BJ (cell line): ENCODE measurements around the gene CCDC73. TPM values are rescaled to one million over a fixed set of nuclear protein-coding genes. Genes with fewer than 3 reads are reported as not detected.
"Not testable (repeated sequence)": the region's sequence is repeated elsewhere in the genome, so short reads cannot be mapped to it uniquely, and the experiment has no call there.

Source experiments
- CTCF ChIA-PET: fragments of 350-600 bp; formaldehyde crosslinking; extraction: SDS; loops from one replicate; lab custom pipeline; 2021; ENCODE audit warnings: antibody characterized with exemption, inconsistent platforms; lab: Yijun Ruan, JAX
- POLR2A ChIA-PET: fragments of 300-600 bp; sonication (Branson Sonifier 250); formaldehyde crosslinking; extraction: SDS; loops from one replicate; lab custom pipeline; 2021; ENCODE audit warnings: antibody characterized with exemption; lab: Charles Lee
- DNase-seq: peaks from one replicate; pipeline ENCODE4 v3.0.0-alpha.2; 2011; ENCODE audit warnings: low read depth
- H3K27me3 ChIP-seq: 2 replicates; pipeline ENCODE4 v1.6.0; 2011; ENCODE audit warnings: low read length; ENCODE audit not compliant: control insufficient read depth, insufficient read depth
- H3K36me3 ChIP-seq: 2 replicates; pipeline ENCODE4 v1.5.1; 2011; ENCODE audit warnings: low read length; ENCODE audit not compliant: control insufficient read depth, insufficient read depth
- H3K4me3 ChIP-seq: 2 replicates; pipeline ENCODE4 v1.5.1; 2011; ENCODE audit warnings: low read depth, mild to moderate bottlenecking, control low read depth, low read length
- CTCF ChIP-seq: IDR thresholded peaks from 2 replicates; pipeline ENCODE4 v1.5.1; 2011; ENCODE audit warnings: low read depth, mild to moderate bottlenecking, control low read depth, inconsistent platforms, low read length, moderate library complexity; ENCODE audit not compliant: insufficient read depth
- polyA plus RNA-seq: library from polyadenylated mRNA; depleted of rRNA; stranded (reverse); fragments of >200 nt; gene quantifications from 2 replicates; pipeline ENCODE4 v1.2.3, GENCODE V29; 2011

CCDC73 gene
- polyA plus RNA-seq, 1 experiment: not detected

- no peak for TF ChIP-seq CTCF
- 0 out of 2 replicates have a peak, but pooled peaks cover 2% of the 10 kb centered on the region for H3K36me3 ChIP-seq
- ChIA-PET POLR2A (no interaction called here), CTCF (no interaction called here)
- DNase-seq: no peak
- no peaks in the 10 kb centered on the region for H3K27me3 ChIP-seq
- no peak overlapping the region for H3K4me3 ChIP-seq
These were observed 188.2 kb downstream of the CCDC73 start for GRCh38 chr11:32606220-32606619.

- H3K4me3 ChIP-seq: no peak overlapping the region
- no peaks in the 10 kb centered on the region for H3K27me3 ChIP-seq
- TF ChIP-seq CTCF: no peak
- H3K36me3 ChIP-seq: peaks cover 2% of the 10 kb centered on the region; the same call in 1 of the 2 replicates
- ChIA-PET CTCF (no interaction called here), POLR2A (no interaction called here)
- no peak for DNase-seq
These were observed 191.6 kb downstream of the CCDC73 start for GRCh38 chr11:32602657-32603415.

DNA sequence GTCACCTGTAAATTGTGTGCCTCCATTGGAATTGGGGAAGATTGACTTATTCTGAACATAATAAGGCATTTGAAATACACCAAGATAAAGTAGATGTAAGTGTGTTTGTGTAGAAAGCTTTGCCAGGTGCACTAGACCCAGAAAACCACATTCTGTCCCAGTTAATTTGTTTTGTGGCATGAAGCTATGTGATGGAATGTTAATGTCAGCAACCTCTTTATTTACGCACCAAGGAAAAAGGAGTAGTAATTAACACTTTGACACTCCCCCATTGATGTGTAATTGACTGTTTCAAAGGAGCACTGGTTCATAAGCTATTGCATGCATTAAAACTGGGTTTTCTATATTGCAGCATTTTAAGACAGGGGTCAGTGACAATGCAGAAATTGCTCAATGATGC, 196.5 kb downstream of the CCDC73 start:
- CTCF ChIA-PET: no interaction called here
- no peaks in the 10 kb centered on the region for H3K27me3 ChIP-seq
- POLR2A ChIA-PET: no interaction called here
- no peak for DNase-seq
- no peak overlapping the region for H3K4me3 ChIP-seq
- TF ChIP-seq CTCF: no peak
- peaks cover 4% of the 10 kb centered on the region for H3K36me3 ChIP-seq

GRCh38 chr11:32596114-32596513, 198.3 kb downstream of the CCDC73 start:
- POLR2A ChIA-PET, CTCF ChIA-PET, DNase-seq: not testable (repeated sequence)

DNA sequence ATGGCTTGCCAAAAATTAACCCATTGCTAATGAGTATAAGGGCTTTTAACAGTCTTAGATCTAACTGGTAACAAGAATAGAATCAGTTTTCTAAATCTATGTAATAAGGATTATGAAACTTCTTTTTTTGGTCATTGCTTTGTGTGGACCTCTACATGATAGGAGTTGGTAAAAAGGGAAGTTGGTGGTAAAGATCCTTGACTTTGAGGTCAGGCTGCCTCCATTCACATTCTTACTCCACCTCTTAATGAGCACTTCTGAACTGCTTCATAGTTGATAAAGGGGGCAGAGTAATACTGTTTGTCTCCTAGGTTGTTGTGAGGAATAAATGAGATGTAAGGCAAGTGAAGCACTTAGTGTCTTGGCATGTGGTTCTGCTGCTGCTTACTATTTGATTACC, 200.2 kb downstream of the CCDC73 start:
- H3K27me3 ChIP-seq: no peaks in the 10 kb centered on the region
- TF ChIP-seq CTCF: no peak
- CTCF ChIA-PET: no interaction called here
- DNase-seq: no peak
- POLR2A ChIA-PET: no interaction called here
- peaks cover 12% of the 10 kb centered on the region for H3K36me3 ChIP-seq
- H3K4me3 ChIP-seq: no peak overlapping the region

More at GRCh38 chr11:32596114-32596513, 198.3 kb downstream of the CCDC73 start:
- H3K27me3 ChIP-seq, H3K36me3 ChIP-seq, H3K4me3 ChIP-seq: not testable (repeated sequence)

GRCh38 chr11:32586576-32587190, 207.8 kb downstream of the CCDC73 start:
- CTCF ChIA-PET: no interaction called here

More at GRCh38 chr11:32586576-32587190, 207.8 kb downstream of the CCDC73 start:
- H3K36me3 ChIP-seq: peaks cover 5% of the 10 kb centered on the region
- no peak for DNase-seq
- TF ChIP-seq CTCF: peak; percentile 28; the same call in 1 of the 2 replicates
- H3K27me3 ChIP-seq: no peaks in the 10 kb centered on the region
- POLR2A ChIA-PET: no interaction called here
- H3K4me3 ChIP-seq: no peak overlapping the region
